ENCODE results near the gene BBS1.
A peak's percentile ranks its signal among the peaks of the same experiment; 100 is the strongest.
"Not testable (repeated sequence)": the region's sequence is repeated elsewhere in the genome, so short reads cannot be mapped to it uniquely, and the experiment has no call there.

BBS1 gene

DNA sequence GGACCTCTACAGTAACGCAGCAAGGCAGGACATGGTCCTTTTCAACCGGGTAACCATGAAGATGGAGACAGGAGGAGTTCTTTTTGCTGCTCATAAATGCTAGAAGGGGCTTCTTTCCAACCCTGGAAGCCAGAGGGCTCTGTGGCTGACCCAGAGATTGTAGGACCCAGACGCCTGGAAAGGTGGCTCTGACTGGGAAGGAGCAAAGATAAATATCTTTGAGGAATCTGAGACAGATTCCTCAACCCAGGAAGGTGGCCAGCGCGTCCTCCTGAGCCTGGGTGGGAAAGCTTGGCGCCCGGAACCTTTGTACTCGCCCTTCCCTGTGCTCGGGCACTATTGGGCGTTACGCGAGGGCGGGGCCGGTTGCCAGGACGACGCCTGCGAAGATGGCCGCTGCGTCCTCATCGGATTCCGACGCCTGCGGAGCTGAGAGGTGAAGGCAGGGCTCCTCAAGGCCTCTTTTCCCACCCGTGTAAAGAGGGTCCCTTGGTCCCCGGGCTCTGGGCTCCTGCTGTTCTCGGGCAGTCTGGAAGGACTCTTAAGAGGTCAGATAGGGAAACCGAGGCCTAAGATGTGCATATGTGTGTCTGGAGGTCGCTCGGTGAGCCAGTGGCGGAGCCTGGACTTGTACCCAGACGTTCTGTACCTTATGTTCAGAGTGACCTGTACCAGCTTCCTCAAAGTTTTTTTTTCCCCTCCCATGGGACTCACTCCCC is at the start of gene BBS1:
Gene BBS1, plus strand, starts transcription at position 365 of the 719 bp plus-strand sequence. Its CDS starts 25 bp downstream, at position 390.
- peak within 1 kb of the TSS; percentile 97 for H3K4me3 ChIP-seq (ENCODE audit: low read length)
- TF ChIP-seq, protein P1, sequence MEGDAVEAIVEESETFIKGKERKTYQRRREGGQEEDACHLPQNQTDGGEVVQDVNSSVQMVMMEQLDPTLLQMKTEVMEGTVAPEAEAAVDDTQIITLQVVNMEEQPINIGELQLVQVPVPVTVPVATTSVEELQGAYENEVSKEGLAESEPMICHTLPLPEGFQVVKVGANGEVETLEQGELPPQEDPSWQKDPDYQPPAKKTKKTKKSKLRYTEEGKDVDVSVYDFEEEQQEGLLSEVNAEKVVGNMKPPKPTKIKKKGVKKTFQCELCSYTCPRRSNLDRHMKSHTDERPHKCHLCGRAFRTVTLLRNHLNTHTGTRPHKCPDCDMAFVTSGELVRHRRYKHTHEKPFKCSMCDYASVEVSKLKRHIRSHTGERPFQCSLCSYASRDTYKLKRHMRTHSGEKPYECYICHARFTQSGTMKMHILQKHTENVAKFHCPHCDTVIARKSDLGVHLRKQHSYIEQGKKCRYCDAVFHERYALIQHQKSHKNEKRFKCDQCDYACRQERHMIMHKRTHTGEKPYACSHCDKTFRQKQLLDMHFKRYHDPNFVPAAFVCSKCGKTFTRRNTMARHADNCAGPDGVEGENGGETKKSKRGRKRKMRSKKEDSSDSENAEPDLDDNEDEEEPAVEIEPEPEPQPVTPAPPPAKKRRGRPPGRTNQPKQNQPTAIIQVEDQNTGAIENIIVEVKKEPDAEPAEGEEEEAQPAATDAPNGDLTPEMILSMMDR (conservative IDR thresholded peaks at IDR 0.05; ENCODE audit: low read length) = peak; percentile 12; the same call in 1 of the 2 replicates
- DNase-seq (ENCODE audit: low read depth) = peak; percentile 74

DNA sequence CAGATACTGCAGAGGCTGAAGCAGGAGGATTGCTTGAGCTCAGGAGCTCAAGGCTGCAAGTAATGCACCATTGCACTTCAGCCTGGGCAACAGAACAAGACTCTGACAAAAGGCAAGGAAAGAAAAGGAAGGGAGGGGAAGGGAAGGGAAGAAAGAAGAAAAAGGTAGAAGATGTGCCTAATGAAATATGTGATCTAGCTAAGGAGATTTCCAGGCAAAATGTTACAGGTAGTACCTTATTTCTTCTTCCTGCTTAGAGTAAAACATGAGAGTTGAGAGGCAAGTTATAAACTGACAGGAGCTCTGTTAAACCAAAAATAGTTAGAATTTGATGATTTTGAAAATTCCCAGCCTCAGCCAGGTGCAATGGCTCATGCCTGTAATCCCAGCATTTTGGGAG is 48.4 kb upstream of the BBS1 start:
- TF ChIP-seq, protein P1 (conservative IDR thresholded peaks at IDR 0.05; ENCODE audit: low read length) = no peak
- no peak for DNase-seq (ENCODE audit: low read depth)
- no peak overlapping the region for H3K4me3 ChIP-seq (ENCODE audit: low read length)

DNA sequence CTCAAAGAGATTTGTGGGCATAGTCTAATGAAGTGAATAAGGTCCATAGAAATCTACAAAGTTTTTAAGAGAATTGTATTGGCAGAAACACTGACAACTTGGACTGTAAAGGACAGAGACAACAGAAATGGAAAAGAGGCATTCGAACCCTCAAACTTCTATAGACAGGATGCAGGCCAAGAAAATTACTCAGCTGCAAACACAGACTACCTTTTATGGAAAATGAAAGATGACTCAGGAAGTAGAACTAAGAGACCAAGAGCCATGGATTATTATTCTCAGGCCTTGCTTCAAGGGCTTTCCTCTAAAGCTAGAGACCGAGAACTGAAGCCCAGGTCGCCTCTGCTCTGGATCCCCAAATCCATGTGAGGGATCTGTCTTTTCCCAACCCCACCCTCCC is 47.5 kb upstream of the BBS1 start:
- TF ChIP-seq, protein P1 (conservative IDR thresholded peaks at IDR 0.05; ENCODE audit: low read length) = no peak
- H3K4me3 ChIP-seq (ENCODE audit: low read length) = no peak overlapping the region

DNA sequence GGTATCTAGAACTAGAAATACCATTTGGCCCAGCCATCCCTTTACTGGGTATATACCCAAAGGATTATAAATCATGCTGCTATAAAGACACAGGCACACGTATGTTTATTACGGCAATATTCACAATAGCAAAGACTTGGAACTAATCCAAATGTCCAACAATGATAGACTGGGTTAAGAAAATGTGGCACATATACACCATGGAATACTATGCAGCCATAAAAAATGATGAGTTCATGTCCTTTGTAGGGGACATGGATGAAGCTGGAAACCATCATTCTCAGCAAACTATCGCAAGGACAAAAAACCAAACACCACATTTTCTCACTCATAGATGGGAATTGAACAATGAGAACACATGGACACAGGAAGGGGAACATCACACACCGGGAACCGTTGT is 46.3 kb upstream of the BBS1 start:
- DNase-seq (ENCODE audit: low read depth); H3K4me3 ChIP-seq (ENCODE audit: low read length): not testable (repeated sequence)

More for the DNA sequence above, 47.5 kb upstream of the BBS1 start:
- no peak for DNase-seq (ENCODE audit: low read depth)

DNA sequence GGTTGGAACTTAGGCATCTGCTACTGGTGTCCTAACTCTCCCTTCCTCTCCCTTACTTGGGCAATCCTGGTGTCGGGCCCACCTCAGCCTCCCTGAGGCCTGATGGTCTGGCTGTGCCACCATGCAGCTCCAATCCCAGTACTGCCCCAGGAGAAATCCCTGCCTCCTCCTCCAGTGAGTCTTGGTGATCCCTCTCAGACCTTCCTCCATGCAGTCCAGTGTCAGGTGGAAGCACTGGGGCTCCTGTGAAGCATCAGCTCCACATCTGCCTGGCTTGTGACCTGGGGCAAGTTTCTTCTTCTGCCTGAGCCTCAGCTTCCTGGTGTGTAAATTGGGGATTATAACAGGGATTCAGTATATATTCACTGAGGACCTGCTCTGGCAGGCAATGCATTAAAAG is 45.5 kb upstream of the BBS1 start:
- no peak for DNase-seq (ENCODE audit: low read depth)
- TF ChIP-seq, protein P1 (conservative IDR thresholded peaks at IDR 0.05; ENCODE audit: low read length) = no peak
- H3K4me3 ChIP-seq (ENCODE audit: low read length) = no peak overlapping the region

DNA sequence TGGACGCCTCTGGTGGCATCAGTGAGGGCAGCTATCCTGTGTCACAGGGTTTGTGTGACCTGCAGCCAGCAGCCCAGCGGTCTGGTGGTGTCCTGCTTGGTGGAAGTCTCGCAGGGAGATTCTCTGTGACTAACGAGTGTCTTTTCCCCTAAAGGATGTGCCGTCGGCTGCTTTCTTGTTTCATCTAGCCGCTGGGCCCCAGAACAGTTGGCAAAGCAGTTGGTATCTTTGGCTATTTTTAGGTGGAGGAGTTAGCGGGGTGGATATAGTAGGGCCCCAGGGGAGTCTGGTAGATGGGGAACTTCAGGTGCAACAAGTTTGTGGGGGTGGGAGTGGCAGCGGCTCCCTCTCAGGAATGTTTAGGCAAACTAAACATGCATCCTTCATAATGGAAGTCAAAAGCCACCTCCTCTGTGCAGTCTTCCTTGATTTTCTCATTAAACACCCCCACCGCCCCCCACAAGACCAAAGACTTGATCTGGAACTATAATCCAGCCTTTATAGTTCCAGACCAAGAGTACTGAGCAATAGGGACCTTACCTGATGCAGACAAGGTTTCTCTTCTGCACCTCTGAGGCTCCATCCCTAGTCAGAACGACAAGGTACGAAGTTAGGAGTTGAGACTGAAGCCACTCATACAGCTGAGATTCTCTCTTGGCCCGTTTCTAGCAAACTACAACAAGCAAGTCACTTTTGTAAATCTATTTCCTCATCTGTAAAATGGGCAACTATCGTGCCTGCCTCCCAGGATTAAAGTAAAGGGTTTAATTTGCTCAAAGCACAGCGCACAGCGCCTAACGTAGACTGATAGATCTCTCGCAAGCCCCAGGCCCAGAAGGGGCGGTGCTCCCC is 44.8 kb upstream of the BBS1 start:
- no peak for DNase-seq (ENCODE audit: low read depth)
- TF ChIP-seq, protein P1 (conservative IDR thresholded peaks at IDR 0.05; ENCODE audit: low read length) = no peak
- H3K4me3 ChIP-seq (ENCODE audit: low read length) = peak overlapping the region; percentile 73

DNA sequence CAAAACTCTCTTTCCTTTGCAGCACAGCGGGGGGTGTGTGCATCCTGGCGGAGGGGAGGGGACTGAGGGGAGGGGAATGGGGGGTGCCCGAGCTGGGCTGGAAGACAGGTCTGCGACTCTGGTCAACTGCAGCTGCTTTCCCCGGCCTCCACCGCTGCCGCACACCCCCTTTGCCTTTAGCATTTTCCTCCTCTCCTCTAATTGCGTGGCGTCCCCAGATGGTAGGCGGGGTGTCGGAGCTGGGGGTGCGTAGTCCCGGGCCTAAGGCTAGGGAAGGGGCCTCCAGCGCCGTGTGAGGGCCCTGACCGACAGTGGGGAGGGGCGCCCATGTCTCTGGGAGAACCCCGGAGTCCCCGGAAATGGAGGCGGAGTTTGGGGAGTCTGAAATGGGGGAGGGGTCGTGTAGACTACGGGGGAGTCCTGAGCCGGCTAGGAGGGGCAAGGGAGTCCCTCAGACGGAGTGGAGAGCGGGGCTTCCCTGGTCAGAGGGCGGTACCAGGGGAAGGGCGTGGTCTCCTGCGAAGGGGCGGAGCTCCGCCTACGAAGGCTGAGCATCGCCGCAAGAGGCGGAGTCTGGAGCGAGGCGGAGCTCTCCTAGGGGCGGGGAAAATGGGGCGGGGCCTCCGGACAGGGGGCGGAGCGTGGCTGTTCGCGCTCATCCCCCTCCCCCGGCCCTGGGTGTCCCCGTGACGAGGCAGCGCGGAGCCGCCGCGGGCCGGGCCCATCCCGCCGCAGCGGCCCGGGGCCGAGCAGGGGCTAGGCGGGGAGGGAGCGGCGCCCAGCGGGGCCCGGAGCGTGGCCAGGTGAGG is 44.0 kb upstream of the BBS1 start, which contains the start of gene PELI3:
Gene PELI3, plus strand, starts transcription at position 681 of the 809 bp plus-strand sequence. CDS start 1,224 bp downstream, outside the sequence.
- TF ChIP-seq, protein P1 (conservative IDR thresholded peaks at IDR 0.05; ENCODE audit: low read length) = no peak
- peak; percentile 85 for DNase-seq (ENCODE audit: low read depth)
- H3K4me3 ChIP-seq (ENCODE audit: low read length) = peak within 1 kb of the TSS; percentile 73

Measured in AG10803 (cell line).